ENCODE measurements around the gene ANKRD40CL. TPM values are rescaled to one million over a fixed set of nuclear protein-coding genes. Genes with fewer than 3 reads are reported as not detected.
A peak's percentile ranks its signal among the peaks of the same experiment; 100 is the strongest.

Gene ANKRD40CL
- total and polyA plus RNA-seq, 9 of the 15 experiments (the other 6 are each of a cell fraction or from before 2014, with no cell fraction given), result not detected

- intact Hi-C loops (cut with micrococcal nuclease), result loop anchor here (10.0 kb wide), 1 partner anchor 209 kb away; no protein-coding TSS in a partner anchor
- peaks cover 100% of the 10 kb centered on the region for H3K79me2 ChIP-seq (ENCODE audit: control insufficient read depth, insufficient read depth, low read length)
- ChIA-PET POLR2A (interaction anchor here (1.0 to 1.1 kb wide), 2 partner anchors 15 to 163 kb away, joined by 3 read pairs; no protein-coding TSS in a partner anchor), CTCF (ENCODE audit: low intra/inter-chr PET ratio) (no interaction called here)
- TF ChIP-seq SUPT5H (IDR thresholded peaks at IDR 0.05), result 0 out of 2 replicates have a peak, but pooled peaks have one; percentile 17
- peak; percentile 22; the same call in 1 of the 2 replicates for TF ChIP-seq NR2C1 (IDR thresholded peaks at IDR 0.05)
- TF ChIP-seq NR2C1 (tag; IDR thresholded peaks at IDR 0.05), result no peak
- TF ChIP-seq, protein P1, sequence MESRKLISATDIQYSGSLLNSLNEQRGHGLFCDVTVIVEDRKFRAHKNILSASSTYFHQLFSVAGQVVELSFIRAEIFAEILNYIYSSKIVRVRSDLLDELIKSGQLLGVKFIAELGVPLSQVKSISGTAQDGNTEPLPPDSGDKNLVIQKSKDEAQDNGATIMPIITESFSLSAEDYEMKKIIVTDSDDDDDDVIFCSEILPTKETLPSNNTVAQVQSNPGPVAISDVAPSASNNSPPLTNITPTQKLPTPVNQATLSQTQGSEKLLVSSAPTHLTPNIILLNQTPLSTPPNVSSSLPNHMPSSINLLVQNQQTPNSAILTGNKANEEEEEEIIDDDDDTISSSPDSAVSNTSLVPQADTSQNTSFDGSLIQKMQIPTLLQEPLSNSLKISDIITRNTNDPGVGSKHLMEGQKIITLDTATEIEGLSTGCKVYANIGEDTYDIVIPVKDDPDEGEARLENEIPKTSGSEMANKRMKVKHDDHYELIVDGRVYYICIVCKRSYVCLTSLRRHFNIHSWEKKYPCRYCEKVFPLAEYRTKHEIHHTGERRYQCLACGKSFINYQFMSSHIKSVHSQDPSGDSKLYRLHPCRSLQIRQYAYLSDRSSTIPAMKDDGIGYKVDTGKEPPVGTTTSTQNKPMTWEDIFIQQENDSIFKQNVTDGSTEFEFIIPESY (CRISPR knock-in tag; IDR thresholded peaks at IDR 0.05), result 0 out of 2 replicates have a peak, but pooled peaks have one; percentile 40
- TF ChIP-seq, protein P2, sequence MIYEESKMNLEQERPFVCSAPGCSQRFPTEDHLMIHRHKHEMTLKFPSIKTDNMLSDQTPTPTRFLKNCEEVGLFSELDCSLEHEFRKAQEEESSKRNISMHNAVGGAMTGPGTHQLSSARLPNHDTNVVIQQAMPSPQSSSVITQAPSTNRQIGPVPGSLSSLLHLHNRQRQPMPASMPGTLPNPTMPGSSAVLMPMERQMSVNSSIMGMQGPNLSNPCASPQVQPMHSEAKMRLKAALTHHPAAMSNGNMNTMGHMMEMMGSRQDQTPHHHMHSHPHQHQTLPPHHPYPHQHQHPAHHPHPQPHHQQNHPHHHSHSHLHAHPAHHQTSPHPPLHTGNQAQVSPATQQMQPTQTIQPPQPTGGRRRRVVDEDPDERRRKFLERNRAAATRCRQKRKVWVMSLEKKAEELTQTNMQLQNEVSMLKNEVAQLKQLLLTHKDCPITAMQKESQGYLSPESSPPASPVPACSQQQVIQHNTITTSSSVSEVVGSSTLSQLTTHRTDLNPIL (CRISPR knock-in tag; IDR thresholded peaks at IDR 0.05), result no peak
- no peak for TF ChIP-seq NEUROD1 (IDR thresholded peaks at IDR 0.05; ENCODE audit: borderline replicate concordance, low read depth, low read length, partially characterized antibody)
- TF ChIP-seq, protein P3, sequence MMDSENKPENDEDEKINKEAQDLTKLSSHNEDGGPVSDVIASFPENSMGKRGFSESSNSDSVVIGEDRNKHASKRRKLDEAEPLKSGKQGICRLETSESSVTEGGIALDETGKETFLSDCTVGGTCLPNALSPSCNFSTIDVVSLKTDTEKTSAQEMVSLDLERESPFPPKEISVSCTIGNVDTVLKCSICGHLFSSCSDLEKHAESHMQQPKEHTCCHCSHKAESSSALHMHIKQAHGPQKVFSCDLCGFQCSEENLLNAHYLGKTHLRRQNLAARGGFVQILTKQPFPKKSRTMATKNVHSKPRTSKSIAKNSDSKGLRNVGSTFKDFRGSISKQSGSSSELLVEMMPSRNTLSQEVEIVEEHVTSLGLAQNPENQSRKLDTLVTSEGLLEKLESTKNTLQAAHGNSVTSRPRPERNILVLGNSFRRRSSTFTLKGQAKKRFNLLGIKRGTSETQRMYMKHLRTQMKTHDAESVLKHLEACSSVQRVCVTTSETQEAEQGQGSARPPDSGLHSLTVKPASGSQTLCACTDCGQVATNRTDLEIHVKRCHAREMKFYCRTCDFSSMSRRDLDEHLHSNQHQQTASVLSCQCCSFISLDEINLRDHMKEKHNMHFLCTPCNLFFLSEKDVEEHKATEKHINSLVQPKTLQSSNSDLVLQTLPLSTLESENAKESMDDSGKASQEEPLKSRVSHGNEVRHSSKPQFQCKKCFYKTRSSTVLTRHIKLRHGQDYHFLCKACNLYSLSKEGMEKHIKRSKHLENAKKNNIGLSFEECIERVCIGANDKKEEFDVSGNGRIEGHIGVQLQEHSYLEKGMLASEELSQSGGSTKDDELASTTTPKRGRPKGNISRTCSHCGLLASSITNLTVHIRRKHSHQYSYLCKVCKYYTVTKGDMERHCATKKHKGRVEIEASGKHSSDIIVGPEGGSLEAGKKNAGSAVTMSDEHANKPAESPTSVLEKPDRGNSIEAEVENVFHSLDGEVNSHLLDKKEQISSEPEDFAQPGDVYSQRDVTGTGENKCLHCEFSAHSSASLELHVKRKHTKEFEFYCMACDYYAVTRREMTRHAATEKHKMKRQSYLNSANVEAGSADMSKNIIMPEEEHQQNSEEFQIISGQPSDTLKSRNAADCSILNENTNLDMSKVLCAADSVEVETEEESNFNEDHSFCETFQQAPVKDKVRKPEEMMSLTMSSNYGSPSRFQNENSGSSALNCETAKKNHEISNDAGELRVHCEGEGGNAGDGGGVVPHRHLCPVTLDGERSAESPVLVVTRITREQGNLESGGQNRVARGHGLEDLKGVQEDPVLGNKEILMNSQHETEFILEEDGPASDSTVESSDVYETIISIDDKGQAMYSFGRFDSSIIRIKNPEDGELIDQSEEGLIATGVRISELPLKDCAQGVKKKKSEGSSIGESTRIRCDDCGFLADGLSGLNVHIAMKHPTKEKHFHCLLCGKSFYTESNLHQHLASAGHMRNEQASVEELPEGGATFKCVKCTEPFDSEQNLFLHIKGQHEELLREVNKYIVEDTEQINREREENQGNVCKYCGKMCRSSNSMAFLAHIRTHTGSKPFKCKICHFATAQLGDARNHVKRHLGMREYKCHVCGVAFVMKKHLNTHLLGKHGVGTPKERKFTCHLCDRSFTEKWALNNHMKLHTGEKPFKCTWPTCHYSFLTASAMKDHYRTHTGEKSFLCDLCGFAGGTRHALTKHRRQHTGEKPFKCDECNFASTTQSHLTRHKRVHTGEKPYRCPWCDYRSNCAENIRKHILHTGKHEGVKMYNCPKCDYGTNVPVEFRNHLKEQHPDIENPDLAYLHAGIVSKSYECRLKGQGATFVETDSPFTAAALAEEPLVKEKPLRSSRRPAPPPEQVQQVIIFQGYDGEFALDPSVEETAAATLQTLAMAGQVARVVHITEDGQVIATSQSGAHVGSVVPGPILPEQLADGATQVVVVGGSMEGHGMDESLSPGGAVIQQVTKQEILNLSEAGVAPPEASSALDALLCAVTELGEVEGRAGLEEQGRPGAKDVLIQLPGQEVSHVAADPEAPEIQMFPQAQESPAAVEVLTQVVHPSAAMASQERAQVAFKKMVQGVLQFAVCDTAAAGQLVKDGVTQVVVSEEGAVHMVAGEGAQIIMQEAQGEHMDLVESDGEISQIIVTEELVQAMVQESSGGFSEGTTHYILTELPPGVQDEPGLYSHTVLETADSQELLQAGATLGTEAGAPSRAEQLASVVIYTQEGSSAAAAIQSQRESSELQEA (IDR thresholded peaks at IDR 0.05; ENCODE audit: low read depth), result no peak
- TF ChIP-seq MECOM (CRISPR knock-in tag; IDR thresholded peaks at IDR 0.05), result no peak
- no peaks in the 10 kb centered on the region for H3K9me1 ChIP-seq (ENCODE audit: control insufficient read depth, insufficient read depth, low read length)
- H3K27me3 ChIP-seq (ENCODE audit: control insufficient read depth in 2 of 2, insufficient read depth in 2 of 2, low read length in 2 of 2), result no peaks in the 10 kb centered on the region
- no peak overlapping the region for H2AFZ ChIP-seq (ENCODE audit: low read depth, low read length)
- no peak overlapping the region for H3K27ac ChIP-seq (ENCODE audit: extremely low read depth, low read depth, low read length)
- H4K20me1 ChIP-seq (replicated peaks; ENCODE audit: control insufficient read depth, insufficient read depth, low read length), result peaks cover 55% of the 10 kb centered on the region
- in situ Hi-C loops (cut with MboI), result no loop called here
- ATAC-seq, result no peak
- peaks cover 13 to 25% of the 10 kb centered on the region in 2 experiments; a peak in 4 of 5 replicates for H3K4me1 ChIP-seq (replicated peaks in 1 of 2; ENCODE audit: control insufficient read depth in 2 of 2, insufficient read depth in 2 of 2, low read length in 2 of 2)
- no peak overlapping the region for H3K9ac ChIP-seq (ENCODE audit: insufficient read depth in 1 of 2, low read depth in 2 of 2, low read length in 2 of 2)
- no TSS peak for BruUV-seq (replicated peaks)
- H3K4me2 ChIP-seq (ENCODE audit: insufficient read depth, low read length), result no peak overlapping the region
- 81% methylated on average over 12 of the region's 12 CpGs for WGBS (ENCODE audit: insufficient coverage, low coverage, missing lambda C conversion rate)
- no peak for DNase-seq (ENCODE audit: extremely low read depth in 1 of 4, low spot score in 3 of 4)
- H3K36me3 ChIP-seq (ENCODE audit: control insufficient read depth, insufficient read depth, low read length), result peaks cover 50% of the 10 kb centered on the region
- no peak for FAIRE-seq
- no peaks in the 10 kb centered on the region for H3K9me3 ChIP-seq (replicated peaks; ENCODE audit: control insufficient read depth, insufficient read depth, low read depth, low read length)
- H3K4me3 ChIP-seq, result no peak overlapping the region
These were observed 41.3 kb downstream of the ANKRD40CL start for GRCh38 chr17:50725769-50726655.

Measured in K562 (cell line).